ENCODE measurements around the gene SLC9A2.

DNA sequence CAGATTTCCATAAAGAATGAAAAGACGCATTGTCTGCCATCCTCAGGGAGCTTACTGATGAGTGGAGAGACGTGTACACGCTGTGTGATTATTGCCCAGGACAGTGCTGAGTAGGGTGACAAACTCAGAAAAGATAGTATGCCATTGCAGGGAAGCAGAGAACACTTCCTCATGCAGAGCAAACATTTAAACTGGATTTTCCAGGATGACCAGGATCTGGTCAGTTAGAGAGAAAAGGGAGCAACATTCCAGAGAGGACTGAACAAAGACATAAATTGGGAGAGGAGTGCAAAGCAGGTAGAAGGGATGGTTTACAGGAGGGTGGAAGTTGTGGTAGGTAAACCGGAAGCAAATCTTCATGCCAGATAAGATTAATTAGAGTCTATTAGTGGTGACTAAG is 2.3 kb downstream of the SLC9A2 start:
- TF ChIP-seq, protein P1, sequence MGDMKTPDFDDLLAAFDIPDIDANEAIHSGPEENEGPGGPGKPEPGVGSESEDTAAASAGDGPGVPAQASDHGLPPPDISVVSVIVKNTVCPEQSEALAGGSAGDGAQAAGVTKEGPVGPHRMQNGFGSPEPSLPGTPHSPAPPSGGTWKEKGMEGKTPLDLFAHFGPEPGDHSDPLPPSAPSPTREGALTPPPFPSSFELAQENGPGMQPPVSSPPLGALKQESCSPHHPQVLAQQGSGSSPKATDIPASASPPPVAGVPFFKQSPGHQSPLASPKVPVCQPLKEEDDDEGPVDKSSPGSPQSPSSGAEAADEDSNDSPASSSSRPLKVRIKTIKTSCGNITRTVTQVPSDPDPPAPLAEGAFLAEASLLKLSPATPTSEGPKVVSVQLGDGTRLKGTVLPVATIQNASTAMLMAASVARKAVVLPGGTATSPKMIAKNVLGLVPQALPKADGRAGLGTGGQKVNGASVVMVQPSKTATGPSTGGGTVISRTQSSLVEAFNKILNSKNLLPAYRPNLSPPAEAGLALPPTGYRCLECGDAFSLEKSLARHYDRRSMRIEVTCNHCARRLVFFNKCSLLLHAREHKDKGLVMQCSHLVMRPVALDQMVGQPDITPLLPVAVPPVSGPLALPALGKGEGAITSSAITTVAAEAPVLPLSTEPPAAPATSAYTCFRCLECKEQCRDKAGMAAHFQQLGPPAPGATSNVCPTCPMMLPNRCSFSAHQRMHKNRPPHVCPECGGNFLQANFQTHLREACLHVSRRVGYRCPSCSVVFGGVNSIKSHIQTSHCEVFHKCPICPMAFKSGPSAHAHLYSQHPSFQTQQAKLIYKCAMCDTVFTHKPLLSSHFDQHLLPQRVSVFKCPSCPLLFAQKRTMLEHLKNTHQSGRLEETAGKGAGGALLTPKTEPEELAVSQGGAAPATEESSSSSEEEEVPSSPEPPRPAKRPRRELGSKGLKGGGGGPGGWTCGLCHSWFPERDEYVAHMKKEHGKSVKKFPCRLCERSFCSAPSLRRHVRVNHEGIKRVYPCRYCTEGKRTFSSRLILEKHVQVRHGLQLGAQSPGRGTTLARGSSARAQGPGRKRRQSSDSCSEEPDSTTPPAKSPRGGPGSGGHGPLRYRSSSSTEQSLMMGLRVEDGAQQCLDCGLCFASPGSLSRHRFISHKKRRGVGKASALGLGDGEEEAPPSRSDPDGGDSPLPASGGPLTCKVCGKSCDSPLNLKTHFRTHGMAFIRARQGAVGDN (IDR thresholded peaks at IDR 0.05): no peak
- TF ChIP-seq SMARCA5 (IDR thresholded peaks at IDR 0.05) (no peak), POU2F2 (IDR thresholded peaks at IDR 0.05; ENCODE audit: borderline replicate concordance, low read depth, low read length) (no peak), TAF1 (IDR thresholded peaks at IDR 0.05; ENCODE audit: borderline replicate concordance, low read depth, low read length) (no peak), KDM1A (IDR thresholded peaks at IDR 0.05; ENCODE audit: borderline replicate concordance) (no peak), TCF12 (IDR thresholded peaks at IDR 0.05; ENCODE audit: low read depth, low read length) (no peak), RAD21 (IDR thresholded peaks at IDR 0.05; ENCODE audit: insufficient read depth, low read depth, low read length) (no peak), NFIC (IDR thresholded peaks at IDR 0.05; ENCODE audit: low read depth, low read length) (no peak)
- TF ChIP-seq, protein P2, sequence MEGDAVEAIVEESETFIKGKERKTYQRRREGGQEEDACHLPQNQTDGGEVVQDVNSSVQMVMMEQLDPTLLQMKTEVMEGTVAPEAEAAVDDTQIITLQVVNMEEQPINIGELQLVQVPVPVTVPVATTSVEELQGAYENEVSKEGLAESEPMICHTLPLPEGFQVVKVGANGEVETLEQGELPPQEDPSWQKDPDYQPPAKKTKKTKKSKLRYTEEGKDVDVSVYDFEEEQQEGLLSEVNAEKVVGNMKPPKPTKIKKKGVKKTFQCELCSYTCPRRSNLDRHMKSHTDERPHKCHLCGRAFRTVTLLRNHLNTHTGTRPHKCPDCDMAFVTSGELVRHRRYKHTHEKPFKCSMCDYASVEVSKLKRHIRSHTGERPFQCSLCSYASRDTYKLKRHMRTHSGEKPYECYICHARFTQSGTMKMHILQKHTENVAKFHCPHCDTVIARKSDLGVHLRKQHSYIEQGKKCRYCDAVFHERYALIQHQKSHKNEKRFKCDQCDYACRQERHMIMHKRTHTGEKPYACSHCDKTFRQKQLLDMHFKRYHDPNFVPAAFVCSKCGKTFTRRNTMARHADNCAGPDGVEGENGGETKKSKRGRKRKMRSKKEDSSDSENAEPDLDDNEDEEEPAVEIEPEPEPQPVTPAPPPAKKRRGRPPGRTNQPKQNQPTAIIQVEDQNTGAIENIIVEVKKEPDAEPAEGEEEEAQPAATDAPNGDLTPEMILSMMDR (IDR thresholded peaks at IDR 0.05 in 2 of 3, conservative IDR thresholded peaks at IDR 0.05 in 1 of 3; ENCODE audit: control insufficient read depth in 2 of 3, extremely low read depth in 1 of 3, insufficient read depth in 1 of 3, low read depth in 3 of 3, low read length in 3 of 3): no peak
- TF ChIP-seq, protein P3, sequence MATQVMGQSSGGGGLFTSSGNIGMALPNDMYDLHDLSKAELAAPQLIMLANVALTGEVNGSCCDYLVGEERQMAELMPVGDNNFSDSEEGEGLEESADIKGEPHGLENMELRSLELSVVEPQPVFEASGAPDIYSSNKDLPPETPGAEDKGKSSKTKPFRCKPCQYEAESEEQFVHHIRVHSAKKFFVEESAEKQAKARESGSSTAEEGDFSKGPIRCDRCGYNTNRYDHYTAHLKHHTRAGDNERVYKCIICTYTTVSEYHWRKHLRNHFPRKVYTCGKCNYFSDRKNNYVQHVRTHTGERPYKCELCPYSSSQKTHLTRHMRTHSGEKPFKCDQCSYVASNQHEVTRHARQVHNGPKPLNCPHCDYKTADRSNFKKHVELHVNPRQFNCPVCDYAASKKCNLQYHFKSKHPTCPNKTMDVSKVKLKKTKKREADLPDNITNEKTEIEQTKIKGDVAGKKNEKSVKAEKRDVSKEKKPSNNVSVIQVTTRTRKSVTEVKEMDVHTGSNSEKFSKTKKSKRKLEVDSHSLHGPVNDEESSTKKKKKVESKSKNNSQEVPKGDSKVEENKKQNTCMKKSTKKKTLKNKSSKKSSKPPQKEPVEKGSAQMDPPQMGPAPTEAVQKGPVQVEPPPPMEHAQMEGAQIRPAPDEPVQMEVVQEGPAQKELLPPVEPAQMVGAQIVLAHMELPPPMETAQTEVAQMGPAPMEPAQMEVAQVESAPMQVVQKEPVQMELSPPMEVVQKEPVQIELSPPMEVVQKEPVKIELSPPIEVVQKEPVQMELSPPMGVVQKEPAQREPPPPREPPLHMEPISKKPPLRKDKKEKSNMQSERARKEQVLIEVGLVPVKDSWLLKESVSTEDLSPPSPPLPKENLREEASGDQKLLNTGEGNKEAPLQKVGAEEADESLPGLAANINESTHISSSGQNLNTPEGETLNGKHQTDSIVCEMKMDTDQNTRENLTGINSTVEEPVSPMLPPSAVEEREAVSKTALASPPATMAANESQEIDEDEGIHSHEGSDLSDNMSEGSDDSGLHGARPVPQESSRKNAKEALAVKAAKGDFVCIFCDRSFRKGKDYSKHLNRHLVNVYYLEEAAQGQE (IDR thresholded peaks at IDR 0.05; ENCODE audit: low read depth, low read length): no peak
- TF ChIP-seq, protein P4, sequence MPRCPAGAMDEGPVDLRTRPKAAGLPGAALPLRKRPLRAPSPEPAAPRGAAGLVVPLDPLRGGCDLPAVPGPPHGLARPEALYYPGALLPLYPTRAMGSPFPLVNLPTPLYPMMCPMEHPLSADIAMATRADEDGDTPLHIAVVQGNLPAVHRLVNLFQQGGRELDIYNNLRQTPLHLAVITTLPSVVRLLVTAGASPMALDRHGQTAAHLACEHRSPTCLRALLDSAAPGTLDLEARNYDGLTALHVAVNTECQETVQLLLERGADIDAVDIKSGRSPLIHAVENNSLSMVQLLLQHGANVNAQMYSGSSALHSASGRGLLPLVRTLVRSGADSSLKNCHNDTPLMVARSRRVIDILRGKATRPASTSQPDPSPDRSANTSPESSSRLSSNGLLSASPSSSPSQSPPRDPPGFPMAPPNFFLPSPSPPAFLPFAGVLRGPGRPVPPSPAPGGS (IDR thresholded peaks at IDR 0.05; ENCODE audit: borderline replicate concordance, insufficient read depth, low read depth, low read length, poor library complexity, severe bottlenecking): no peak
- TF ChIP-seq, protein P5, sequence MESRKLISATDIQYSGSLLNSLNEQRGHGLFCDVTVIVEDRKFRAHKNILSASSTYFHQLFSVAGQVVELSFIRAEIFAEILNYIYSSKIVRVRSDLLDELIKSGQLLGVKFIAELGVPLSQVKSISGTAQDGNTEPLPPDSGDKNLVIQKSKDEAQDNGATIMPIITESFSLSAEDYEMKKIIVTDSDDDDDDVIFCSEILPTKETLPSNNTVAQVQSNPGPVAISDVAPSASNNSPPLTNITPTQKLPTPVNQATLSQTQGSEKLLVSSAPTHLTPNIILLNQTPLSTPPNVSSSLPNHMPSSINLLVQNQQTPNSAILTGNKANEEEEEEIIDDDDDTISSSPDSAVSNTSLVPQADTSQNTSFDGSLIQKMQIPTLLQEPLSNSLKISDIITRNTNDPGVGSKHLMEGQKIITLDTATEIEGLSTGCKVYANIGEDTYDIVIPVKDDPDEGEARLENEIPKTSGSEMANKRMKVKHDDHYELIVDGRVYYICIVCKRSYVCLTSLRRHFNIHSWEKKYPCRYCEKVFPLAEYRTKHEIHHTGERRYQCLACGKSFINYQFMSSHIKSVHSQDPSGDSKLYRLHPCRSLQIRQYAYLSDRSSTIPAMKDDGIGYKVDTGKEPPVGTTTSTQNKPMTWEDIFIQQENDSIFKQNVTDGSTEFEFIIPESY (IDR thresholded peaks at IDR 0.05): no peak

Data from GM12878 (cell line).